Prostate gland (tissue), 2 donors: ENCODE measurements around the gene DAO.

Experiments used
- POLR2A ChIP-seq: fragments of 450-650 bp; IDR thresholded peaks from one replicate; pipeline ENCODE4 v1.6.1; 2016; ENCODE audit warnings: antibody characterized with exemption, mild to moderate bottlenecking
- POLR2AphosphoS5 ChIP-seq: sonication (generic); formaldehyde crosslinking; IDR thresholded peaks from one replicate; pipeline ENCODE4 v1.6.1; 2017; ENCODE audit warnings: antibody characterized with exemption
- TF ChIP-seq, protein P1 (sequence below), 4 experiments: fragments of 200-600 bp in 2 of 4; fragments of 450-650 bp in 2 of 4; sonication (generic) in 2 of 4; IDR thresholded peaks; 1 replicate in 3 of 4; 2 replicates in 1 of 4; pipeline ENCODE4 v1.5.1; 2016 to 2019; ENCODE audit warnings: antibody characterized with exemption in 4 of 4, mild to moderate bottlenecking in 2 of 4, moderate library complexity in 2 of 4

- TF ChIP-seq, protein P1, sequence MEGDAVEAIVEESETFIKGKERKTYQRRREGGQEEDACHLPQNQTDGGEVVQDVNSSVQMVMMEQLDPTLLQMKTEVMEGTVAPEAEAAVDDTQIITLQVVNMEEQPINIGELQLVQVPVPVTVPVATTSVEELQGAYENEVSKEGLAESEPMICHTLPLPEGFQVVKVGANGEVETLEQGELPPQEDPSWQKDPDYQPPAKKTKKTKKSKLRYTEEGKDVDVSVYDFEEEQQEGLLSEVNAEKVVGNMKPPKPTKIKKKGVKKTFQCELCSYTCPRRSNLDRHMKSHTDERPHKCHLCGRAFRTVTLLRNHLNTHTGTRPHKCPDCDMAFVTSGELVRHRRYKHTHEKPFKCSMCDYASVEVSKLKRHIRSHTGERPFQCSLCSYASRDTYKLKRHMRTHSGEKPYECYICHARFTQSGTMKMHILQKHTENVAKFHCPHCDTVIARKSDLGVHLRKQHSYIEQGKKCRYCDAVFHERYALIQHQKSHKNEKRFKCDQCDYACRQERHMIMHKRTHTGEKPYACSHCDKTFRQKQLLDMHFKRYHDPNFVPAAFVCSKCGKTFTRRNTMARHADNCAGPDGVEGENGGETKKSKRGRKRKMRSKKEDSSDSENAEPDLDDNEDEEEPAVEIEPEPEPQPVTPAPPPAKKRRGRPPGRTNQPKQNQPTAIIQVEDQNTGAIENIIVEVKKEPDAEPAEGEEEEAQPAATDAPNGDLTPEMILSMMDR (IDR thresholded peaks at IDR 0.05) = no peak
- TF ChIP-seq POLR2A (no peak), POLR2AphosphoS5 (no peak)
Measured at GRCh38 chr12:108940138-108940537, 60.2 kb downstream of the DAO start.
